GM10847 (cell line): ENCODE data around the gene UBE2G2.

Source experiments
- POLR2A ChIP-seq: IDR thresholded peaks from 2 replicates; pipeline ENCODE4 v1.6.1; 2011; ENCODE audit not compliant: insufficient read length; ENCODE audit errors: extremely low read depth

The UBE2G2 gene

GRCh38 chr21:44840771-44841170 lies 39.2 kb upstream of the UBE2G2 start:
- TF ChIP-seq POLR2A, result no peak

GRCh38 chr21:44838951-44839350 lies 37.3 kb upstream of the UBE2G2 start:
- TF ChIP-seq POLR2A, result no peak

- no peak for TF ChIP-seq POLR2A
Measured at GRCh38 chr21:44838039-44838895, 36.6 kb upstream of the UBE2G2 start.

GRCh38 chr21:44837537-44837936 lies 35.9 kb upstream of the UBE2G2 start:
- TF ChIP-seq POLR2A, result no peak

- TF ChIP-seq POLR2A, result no peak
Measured at GRCh38 chr21:44836666-44837471, 35.2 kb upstream of the UBE2G2 start.

GRCh38 chr21:44836349-44836665 lies 34.7 kb upstream of the UBE2G2 start:
- TF ChIP-seq POLR2A, result no peak

- no peak for TF ChIP-seq POLR2A
Measured at GRCh38 chr21:44835647-44835973, 34.0 kb upstream of the UBE2G2 start.

- TF ChIP-seq POLR2A, result no peak
Measured at GRCh38 chr21:44834951-44835646, 33.5 kb upstream of the UBE2G2 start.

- TF ChIP-seq POLR2A, result no peak
Measured at GRCh38 chr21:44834231-44834950, 32.8 kb upstream of the UBE2G2 start.

GRCh38 chr21:44833663-44834062 lies 32.0 kb upstream of the UBE2G2 start:
- no peak for TF ChIP-seq POLR2A

GRCh38 chr21:44831227-44831860 lies 29.7 kb upstream of the UBE2G2 start:
- TF ChIP-seq POLR2A, result no peak

GRCh38 chr21:44829507-44830092 lies 28.0 kb upstream of the UBE2G2 start:
- TF ChIP-seq POLR2A, result no peak

- no peak for TF ChIP-seq POLR2A
Measured at GRCh38 chr21:44828362-44829056, 26.9 kb upstream of the UBE2G2 start.

- no peak for TF ChIP-seq POLR2A
Measured at GRCh38 chr21:44823179-44823660, 21.6 kb upstream of the UBE2G2 start.
